Heart left ventricle (tissue), 16 donors: ENCODE measurements around the gene SHC1. TPM values are rescaled to one million over a fixed set of nuclear protein-coding genes. Genes with fewer than 3 reads are reported as not detected.

Source experiments
- ATAC-seq, 4 donors: fragments of 200-7000 bp; cut with Tn5 transposase; one replicate each; pipeline ENCODE4 v1.9.1; 2020 to 2022; ENCODE audit warnings: moderate library complexity in 4 of 4, mild to moderate bottlenecking in 3 of 4, moderate number of reproducible peaks in 1 of 4
- DNase-seq, 5 donors: peaks; one replicate each; pipeline ENCODE4 v3.0.0-alpha.2; 2020
- H3K27ac ChIP-seq, 12 donors: fragments of 200-600 bp; sonication (generic) in 4 of 12; one replicate each; pipeline versions ENCODE4 v1.5.0 to v1.8.0; 2016 to 2022; ENCODE audit warnings: mild to moderate bottlenecking in 2 of 12
- H3K27me3 ChIP-seq, 9 donors: fragments of 200-600 bp; sonication (generic) in 2 of 9; one replicate each; pipeline versions ENCODE4 v1.5.1 to v1.8.0; 2016 to 2022; ENCODE audit warnings: mild to moderate bottlenecking in 3 of 9
- H3K36me3 ChIP-seq, 9 donors: fragments of 200-600 bp; sonication (generic) in 2 of 9; one replicate each; pipeline versions ENCODE4 v1.5.0 to v1.8.0; 2018 to 2022; ENCODE audit warnings: mild to moderate bottlenecking in 2 of 9
- H3K4me1 ChIP-seq, 12 donors: fragments of 200-600 bp; sonication (generic) in 4 of 12; one replicate each; pipeline versions ENCODE4 v1.5.0 to v1.8.0; 2016 to 2022; ENCODE audit warnings: mild to moderate bottlenecking in 3 of 12
- H3K4me3 ChIP-seq, 12 donors: fragments of 200-600 bp; sonication (generic) in 4 of 12; one replicate each; pipeline versions ENCODE4 v1.5.0 to v1.8.0; 2017 to 2022; ENCODE audit warnings: mild to moderate bottlenecking in 9 of 12, moderate library complexity in 4 of 12
- H3K9me3 ChIP-seq, 12 donors: fragments of 200-600 bp; sonication (generic) in 4 of 12; one replicate each; pipeline versions ENCODE4 v1.5.0 to v1.8.0; 2016 to 2022; ENCODE audit warnings: mild to moderate bottlenecking in 1 of 12
- CTCF ChIP-seq, 12 donors: fragments of 200-600 bp; sonication (generic) in 4 of 12; IDR thresholded peaks; one replicate each; pipeline versions ENCODE4 v1.5.0 to v1.8.0; 2018 to 2022; ENCODE audit warnings: antibody characterized with exemption in 12 of 12, mild to moderate bottlenecking in 5 of 12
- POLR2A ChIP-seq, 2 donors: fragments of 450-650 bp; IDR thresholded peaks; one replicate each; pipeline ENCODE4 v1.6.1; 2017; ENCODE audit warnings: antibody characterized with exemption in 2 of 2, mild to moderate bottlenecking in 2 of 2, moderate library complexity in 2 of 2
- WGBS, 4 donors: extraction: QIAGEN DNeasy Blood & Tissue Kit in 2 of 4; methylation state at CpG; one replicate each; pipeline versions ENCODE4 v1.1.5 to v1.1.7; 2013 to 2018; 5-methylcytosine and 5-hydroxymethylcytosine counted together
- intact Hi-C, 10 donors: fragments of 100-400 bp; cut with DNase I; formaldehyde crosslinking; loops; one replicate each; pipeline versions ENCODE4 v1.11.1 to v1.14.2; 2022
- polyA plus RNA-seq, 2 donors: library from polyadenylated mRNA; stranded (reverse); fragments of 200-250 nt; gene quantifications; one replicate each; pipeline ENCODE4 v1.2.3, GENCODE V29; 2013
- total RNA-seq, 9 donors: library from RNA; depleted of rRNA in 2 of 9; stranded (reverse); fragments of >200 nt in 2 of 9; fragmentation: NEBNext Ultra II Directional in 3 of 9; extraction: Animal tissue kit (Norgen Biotek cat#: 25700) in 3 of 9; gene quantifications; one replicate each; pipeline versions ENCODE4 v1.1.0 to v1.2.4, GENCODE V29; 2016 to 2023
- donor health status: ischemic (EF 13 %, LVEDD 7.1; RV severe dilation, severe dysfunction).
- donor health status: healthy with polysubstance abuse.
- donor health status: DM: no; HTN: yes; CAD: no.
- donor health status: DM: no; HTN: no; CAD: no.
- donor health status: ischemic (EF 25% LVEDD 6.9; RV normal size, moderate dysfunction).
- donor health status: ischemic (EF 25% LVEDD 5.7; RV mildly dilated, moderate dysfunction).
- donor health status: healthy.
- donor health status: DM: yes; HTN: yes; CAD: no.
- donor health status: ischemic (EF 35%, LVEDD 5.7; RV mildly dilated, moderate dysfunction).
- donor health status: nonischemic (EF 11% LVEDD 7.7; RV severe dilation, severe dysfunction).
- donor health status: DM: yes; HTN: yes; CAD: no.
- donor health status: PGD.
- donor health status: ischemic (EF 29% LVEDD 5.4; RV normal size, mild dysfunction).
- donor health status: nonischemic (EF 23%, LVEDD 6.1; RV moderate dilation, normal function).

The SHC1 gene
- total and polyA plus RNA-seq, 11 donors = 23.6 to 115 (median 62.4) TPM

- Histone ChIP-seq H3K4me3 (no peak overlapping the region), H3K4me1 (peaks cover 8 to 60% (median 31%) of the 10 kb centered on the region in 12 donors), H3K27ac (peak overlapping the region in 2 of 12 donors; percentile 88 to 91), H3K9me3 (no peaks in the 10 kb centered on the region), H3K36me3 (peaks cover 0 to 25% (median 17%) of the 10 kb centered on the region in 9 donors), H3K27me3 (no peaks in the 10 kb centered on the region)
- DNase-seq (no peak), ATAC-seq (no peak)
- TF ChIP-seq POLR2A (IDR thresholded peaks at IDR 0.05) (no peak), CTCF (IDR thresholded peaks at IDR 0.05) (no peak)
- 85 to 91% (median 89%) methylated on average over 14 to 16 of the region's 16 CpGs for WGBS, 4 donors
- intact Hi-C loops = loop anchor here in 5 of 10 donors (2.0 to 5.0 kb wide), 8 partner anchors 13 to 58 kb away; partner anchors contain the start of genes ADAM15 (in 2 of the 5), PYGO2 (in 2 of the 5), CKS1B (in 1 of the 5) and PBXIP1 (in 1 of the 5)
These were observed 45.1 kb upstream of the SHC1 start for GRCh38 chr1:155015527-155016230.

GRCh38 chr1:155014709-155015508 lies 44.4 kb upstream of the SHC1 start:
- intact Hi-C loops = loop anchor here in 7 of 10 donors (5.0 kb wide), 5 partner anchors 37 to 58 kb away; partner anchors contain the start of genes ADAM15 (in 1 of the 7), CKS1B (in 1 of the 7), PBXIP1 (in 1 of the 7) and PYGO2 (in 1 of the 7)
- no peaks in the 10 kb centered on the region for H3K27me3 ChIP-seq
- no peak for TF ChIP-seq CTCF (IDR thresholded peaks at IDR 0.05)
- no peak for TF ChIP-seq POLR2A (IDR thresholded peaks at IDR 0.05)
- 92 to 94% (median 94%) methylated on average over 28 to 31 of the region's 31 CpGs for WGBS, 4 donors
- no peak for ATAC-seq
- peaks cover 0 to 25% (median 17%) of the 10 kb centered on the region in 9 donors for H3K36me3 ChIP-seq
- DNase-seq = peak in 1 of 5 donors; percentile 68
- H3K4me3 ChIP-seq = no peak overlapping the region
- no peak overlapping the region for H3K27ac ChIP-seq
- H3K9me3 ChIP-seq = no peaks in the 10 kb centered on the region
- H3K4me1 ChIP-seq = peaks cover 8 to 64% (median 31%) of the 10 kb centered on the region in 12 donors

GRCh38 chr1:155013632-155014031 lies 43.1 kb upstream of the SHC1 start:
- Histone ChIP-seq H3K27me3 (no peaks in the 10 kb centered on the region), H3K4me1 (peaks cover 8 to 74% (median 34%) of the 10 kb centered on the region in 12 donors), H3K9me3 (no peaks in the 10 kb centered on the region), H3K27ac (peak overlapping the region in 3 of 12 donors; percentile 47 to 97 (median 63)), H3K36me3 (peaks cover 0 to 25% (median 17%) of the 10 kb centered on the region in 9 donors), H3K4me3 (peak overlapping the region in 1 of 12 donors; percentile 5)
- ATAC-seq = no peak
- no peak for DNase-seq
- WGBS, 4 donors = 50 to 62% (median 51%) methylated on average over 7 to 8 of the region's 8 CpGs
- TF ChIP-seq POLR2A (IDR thresholded peaks at IDR 0.05) (no peak), CTCF (IDR thresholded peaks at IDR 0.05) (no peak)
- intact Hi-C loops = loop anchor here in 2 of 10 donors (5.0 kb wide), 1 partner anchor 46 kb away; no protein-coding TSS in a partner anchor
